A673 (cell line): ENCODE data around the gene CPED1. TPM values are rescaled to one million over a fixed set of nuclear protein-coding genes. Genes with fewer than 3 reads are reported as not detected.

Experiments
- BruUV-seq: library from RNA; stranded (reverse); fragments of 400-500 nt; replicated peaks from 2 replicates; lab custom pipeline; 2021; lab: Mats Ljungman, UMichigan
- CTCF ChIA-PET: fragments of 300-600 bp; sonication (Branson Sonifier 250); formaldehyde crosslinking; loops from one replicate; lab custom pipeline; 2022; ENCODE audit warnings: antibody characterized with exemption; lab: Charles Lee
- POLR2A ChIA-PET: fragments of 300-600 bp; sonication (Branson Sonifier 250); formaldehyde crosslinking; loops from one replicate; lab custom pipeline; 2022; ENCODE audit warnings: antibody characterized with exemption; ENCODE audit not compliant: low non-redundant PET; lab: Charles Lee
- DNase-seq: peaks from one replicate; pipeline ENCODE4 v3.0.0-alpha.2; 2015; ENCODE audit warnings: low spot score
- H3K27ac ChIP-seq: fragments of 200-600 bp; sonication (generic); 2 replicates; pipeline ENCODE4 v1.5.1; 2016; ENCODE audit warnings: mixed run types, low read depth, mild to moderate bottlenecking, mixed read lengths, antibody characterized with exemption, low read length; ENCODE audit not compliant: poor library complexity, severe bottlenecking
- H3K27me3 ChIP-seq: fragments of 200-600 bp; sonication (generic); replicated peaks from 2 replicates; pipeline ENCODE4 v1.6.1; 2017; ENCODE audit warnings: mixed run types, low read depth, mild to moderate bottlenecking, mixed read lengths, antibody characterized with exemption, low read length; ENCODE audit not compliant: insufficient read depth, poor library complexity
- H3K36me3 ChIP-seq: fragments of 200-600 bp; sonication (generic); 2 replicates; pipeline ENCODE4 v1.6.1; 2016; ENCODE audit warnings: mixed run types, mild to moderate bottlenecking, mixed read lengths, antibody characterized with exemption, low read length; ENCODE audit not compliant: insufficient read depth, poor library complexity, severe bottlenecking
- H3K4me1 ChIP-seq: fragments of 200-600 bp; sonication (generic); 2 replicates; pipeline ENCODE4 v1.6.1; 2017; ENCODE audit warnings: mixed run types, mild to moderate bottlenecking, mixed read lengths, antibody characterized with exemption, low read length; ENCODE audit not compliant: insufficient read depth, poor library complexity, severe bottlenecking
- H3K4me3 ChIP-seq: fragments of 200-600 bp; sonication (generic); 2 replicates; pipeline ENCODE4 v1.5.1; 2016; ENCODE audit warnings: low read depth, mixed run types, mild to moderate bottlenecking, mixed read lengths, low read length; ENCODE audit not compliant: poor library complexity, severe bottlenecking
- H3K9me3 ChIP-seq: fragments of 200-600 bp; sonication (generic); 2 replicates; pipeline ENCODE4 v1.6.1; 2016; ENCODE audit warnings: mixed run types, low read depth, mild to moderate bottlenecking, mixed read lengths, antibody characterized with exemption, low read length; ENCODE audit not compliant: poor library complexity, severe bottlenecking
- CTCF ChIP-seq: fragments of 300-800, 200-600 bp; sonication (generic); conservative IDR thresholded peaks from 2 replicates; pipeline ENCODE4 v1.5.1; 2017; ENCODE audit warnings: low read depth, mild to moderate bottlenecking, antibody characterized with exemption, low read length, moderate library complexity, mixed read lengths
- EZH2 ChIP-seq: fragments of 200-600 bp; sonication (generic); IDR thresholded peaks from 2 replicates; pipeline ENCODE4 v1.6.1; 2017; ENCODE audit warnings: borderline replicate concordance, low read depth, mild to moderate bottlenecking, mixed read lengths, antibody characterized with exemption, low read length; ENCODE audit not compliant: poor library complexity, severe bottlenecking
- intact Hi-C: fragments of 100-400 bp; cut with micrococcal nuclease; formaldehyde crosslinking; loops from one replicate; pipeline ENCODE4 v1.10.0; 2022; ENCODE audit not compliant: unreplicated experiment
- total RNA-seq: library from RNA; stranded (reverse); gene quantifications from 2 replicates; pipeline ENCODE4 v1.2.3, GENCODE V29; 2021

The CPED1 gene
- total RNA-seq, 1 experiment from 2014 or later: 0.15 TPM

GRCh38 chr7:121076350-121077164, 88.0 kb downstream of the CPED1 start:
- DNase-seq: no peak

GRCh38 chr7:121077165-121077630, 88.7 kb downstream of the CPED1 start:
- no peak overlapping the region for H3K4me3 ChIP-seq
- TF ChIP-seq CTCF (no peak), EZH2 (no peak)
- H3K36me3 ChIP-seq: no peaks in the 10 kb centered on the region
- DNase-seq: no peak
- ChIA-PET CTCF (no interaction called here), POLR2A (no interaction called here)
- no TSS peak for BruUV-seq
- no peaks in the 10 kb centered on the region for H3K9me3 ChIP-seq
- H3K27ac ChIP-seq: no peak overlapping the region
- H3K4me1 ChIP-seq: no peaks in the 10 kb centered on the region
- intact Hi-C loops: no loop called here
- no peaks in the 10 kb centered on the region for H3K27me3 ChIP-seq

More at GRCh38 chr7:121076350-121077164, 88.0 kb downstream of the CPED1 start:
- POLR2A ChIA-PET: no interaction called here
- no peaks in the 10 kb centered on the region for H3K9me3 ChIP-seq
- CTCF ChIA-PET: no interaction called here
- H3K4me3 ChIP-seq: no peak overlapping the region
- TF ChIP-seq EZH2 (no peak), CTCF (no peak)
- no peak overlapping the region for H3K27ac ChIP-seq
- BruUV-seq: no TSS peak
- no peaks in the 10 kb centered on the region for H3K4me1 ChIP-seq
- H3K36me3 ChIP-seq: no peaks in the 10 kb centered on the region
- intact Hi-C loops: no loop called here
- H3K27me3 ChIP-seq: no peaks in the 10 kb centered on the region

GRCh38 chr7:121078701-121079227, 90.3 kb downstream of the CPED1 start:
- H3K9me3 ChIP-seq: no peaks in the 10 kb centered on the region
- H3K27ac ChIP-seq: no peak overlapping the region
- TF ChIP-seq CTCF: no peak
- TF ChIP-seq EZH2: no peak
- no peaks in the 10 kb centered on the region for H3K27me3 ChIP-seq
- H3K36me3 ChIP-seq: no peaks in the 10 kb centered on the region
- CTCF ChIA-PET: no interaction called here
- intact Hi-C loops: no loop called here
- no TSS peak for BruUV-seq
- no peak for DNase-seq
- no peak overlapping the region for H3K4me3 ChIP-seq
- POLR2A ChIA-PET: no interaction called here
- no peaks in the 10 kb centered on the region for H3K4me1 ChIP-seq
